ENCODE measurements around the gene BAHD1.

BAHD1 gene

GRCh38 chr15:40414816-40415215 lies 25.9 kb upstream of the BAHD1 start:
- no peak for DNase-seq (ENCODE audit: low read depth)
- H3K4me3 ChIP-seq (ENCODE audit: low read depth, low read length) = no peak overlapping the region
- no peak for TF ChIP-seq CTCF (IDR thresholded peaks at IDR 0.05; ENCODE audit: control insufficient read depth, extremely low read depth, insufficient read depth)

- TF ChIP-seq CTCF (IDR thresholded peaks at IDR 0.05; ENCODE audit: control insufficient read depth, extremely low read depth, insufficient read depth) = no peak
- no peak for DNase-seq (ENCODE audit: low read depth)
- H3K4me3 ChIP-seq (ENCODE audit: low read depth, low read length) = no peak overlapping the region
These were observed 25.5 kb upstream of the BAHD1 start for GRCh38 chr15:40415226-40415625.

GRCh38 chr15:40416056-40416455 lies 24.7 kb upstream of the BAHD1 start:
- no peak overlapping the region for H3K4me3 ChIP-seq (ENCODE audit: low read depth, low read length)
- no peak for TF ChIP-seq CTCF (IDR thresholded peaks at IDR 0.05; ENCODE audit: control insufficient read depth, extremely low read depth, insufficient read depth)
- DNase-seq (ENCODE audit: low read depth) = no peak

GRCh38 chr15:40418126-40418525 lies 22.6 kb upstream of the BAHD1 start:
- no peak for TF ChIP-seq CTCF (IDR thresholded peaks at IDR 0.05; ENCODE audit: control insufficient read depth, extremely low read depth, insufficient read depth)
- no peak overlapping the region for H3K4me3 ChIP-seq (ENCODE audit: low read depth, low read length)
- no peak for DNase-seq (ENCODE audit: low read depth)

- TF ChIP-seq CTCF (IDR thresholded peaks at IDR 0.05; ENCODE audit: control insufficient read depth, extremely low read depth, insufficient read depth) = no peak
- H3K4me3 ChIP-seq (ENCODE audit: low read depth, low read length) = no peak overlapping the region
- no peak for DNase-seq (ENCODE audit: low read depth)
These were observed 20.6 kb upstream of the BAHD1 start for GRCh38 chr15:40420071-40420713.

GRCh38 chr15:40420793-40421192 lies 20.0 kb upstream of the BAHD1 start:
- DNase-seq (ENCODE audit: low read depth) = peak; percentile 96
- no peak for TF ChIP-seq CTCF (IDR thresholded peaks at IDR 0.05; ENCODE audit: control insufficient read depth, extremely low read depth, insufficient read depth)

More at GRCh38 chr15:40420793-40421192, 20.0 kb upstream of the BAHD1 start:
- no peak overlapping the region for H3K4me3 ChIP-seq (ENCODE audit: low read depth, low read length)

Measured in LNCaP clone FGC (cell line).